Activated CD8-positive, alpha-beta memory T cell treated with anti-CD3 and anti-CD28 coated beads for 36 hours (primary cell): ENCODE results near the gene TIMM44. TPM values are rescaled to one million over a fixed set of nuclear protein-coding genes. Genes with fewer than 3 reads are reported as not detected.
"Not testable (repeated sequence)": the region's sequence is repeated elsewhere in the genome, so short reads cannot be mapped to it uniquely, and the experiment has no call there.

Experiments
- CTCF ChIA-PET: fragments of 350-600 bp; sonication (Branson Sonifier 250); formaldehyde crosslinking; loops from one replicate; lab custom pipeline; 2021; ENCODE audit warnings: antibody characterized with exemption; lab: Charles Lee
- POLR2A ChIA-PET: fragments of 350-600 bp; sonication (Branson Sonifier 250); formaldehyde crosslinking; loops from one replicate; lab custom pipeline; 2021; ENCODE audit warnings: antibody characterized with exemption; lab: Charles Lee
- total RNA-seq, 2 experiments: library from RNA; stranded (reverse); gene quantifications; one replicate each; pipeline ENCODE4 v1.2.3, GENCODE V29; 2021

TIMM44 gene
- total RNA-seq, 2 experiments from 2014 or later, result 115 to 118 TPM

DNA sequence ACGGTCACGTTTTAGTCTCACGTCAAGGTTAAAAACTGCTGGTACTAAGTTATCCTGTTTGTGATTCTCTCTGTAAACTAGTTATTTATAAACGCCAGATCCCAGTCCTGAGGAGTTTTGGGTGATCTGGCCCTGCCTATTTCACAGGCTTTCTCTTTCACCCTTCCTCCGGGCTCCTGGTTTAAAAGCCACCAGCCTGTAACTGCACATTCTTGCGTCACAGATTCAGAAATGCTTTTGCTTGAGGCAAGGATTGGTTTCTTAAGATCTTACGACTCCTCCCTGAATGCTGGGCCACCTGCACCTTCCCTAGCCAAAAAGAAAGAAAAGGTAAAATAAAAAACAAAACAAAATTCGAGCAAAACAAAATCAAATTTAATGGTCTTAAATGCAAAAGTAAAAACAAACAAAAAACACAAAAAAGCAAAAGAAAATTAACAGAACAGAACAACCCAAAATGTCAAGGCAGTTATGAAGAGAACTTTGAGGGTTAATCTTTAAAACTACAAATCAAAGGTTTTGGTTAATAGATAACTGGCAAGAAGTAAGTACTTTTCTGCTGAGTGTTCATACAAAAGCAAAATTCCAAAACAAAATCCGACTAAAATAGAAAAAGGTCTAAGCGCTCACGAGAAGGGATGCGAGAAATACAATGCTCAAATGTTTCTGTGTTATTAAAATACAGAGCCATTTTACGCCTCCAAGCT is 18.6 kb upstream of the TIMM44 start:
- ChIA-PET CTCF (no interaction called here), POLR2A (no interaction called here)

DNA sequence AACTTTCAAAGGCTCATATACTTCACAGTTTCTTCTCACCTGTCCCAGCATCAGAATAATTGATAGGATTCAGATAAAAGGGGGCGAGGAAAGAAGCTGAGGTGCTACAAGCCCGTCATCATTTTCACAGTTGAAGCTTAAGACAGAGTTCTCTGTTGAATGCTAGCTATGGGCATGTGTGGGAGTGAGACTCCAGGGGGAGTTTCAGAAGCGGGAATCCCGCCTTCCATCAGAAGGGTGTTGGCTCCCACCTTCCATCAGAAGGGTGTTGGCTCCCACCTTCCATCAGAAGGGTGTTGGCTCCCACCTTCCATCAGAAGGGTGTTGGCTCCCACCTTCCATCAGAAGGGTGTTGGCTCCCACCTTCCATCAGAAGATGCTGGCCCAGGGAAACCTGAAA is 17.6 kb upstream of the TIMM44 start:
- POLR2A ChIA-PET, result not testable (repeated sequence)
- CTCF ChIA-PET, result interaction anchor here (0.9 to 1.6 kb wide), 2 partner anchors 14 to 17 kb away, joined by 3 read pairs; no protein-coding TSS in a partner anchor

DNA sequence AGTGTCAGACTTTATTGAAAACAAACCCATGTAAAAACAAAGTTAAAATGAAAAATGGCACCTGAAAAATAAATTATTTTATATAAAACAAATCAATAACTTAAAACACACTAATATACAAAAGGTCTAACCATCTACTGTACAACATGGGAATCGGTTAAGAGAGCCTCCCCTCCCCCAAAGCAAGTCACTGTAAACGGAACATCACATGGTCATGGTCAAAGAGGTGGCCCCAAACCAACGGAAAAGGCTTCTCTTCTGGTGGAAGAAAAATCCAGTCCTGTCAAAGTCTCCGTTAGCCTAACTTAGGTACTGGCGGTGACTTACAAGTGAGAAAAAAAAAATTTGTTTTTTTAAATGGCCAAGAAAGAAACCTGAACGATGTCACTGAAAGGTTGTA is 15.7 kb upstream of the TIMM44 start:
- ChIA-PET POLR2A (no interaction called here), CTCF (interaction anchor here (1.3 kb wide), 1 partner anchor 12 kb away, joined by 3 read pairs; no protein-coding TSS in a partner anchor)

DNA sequence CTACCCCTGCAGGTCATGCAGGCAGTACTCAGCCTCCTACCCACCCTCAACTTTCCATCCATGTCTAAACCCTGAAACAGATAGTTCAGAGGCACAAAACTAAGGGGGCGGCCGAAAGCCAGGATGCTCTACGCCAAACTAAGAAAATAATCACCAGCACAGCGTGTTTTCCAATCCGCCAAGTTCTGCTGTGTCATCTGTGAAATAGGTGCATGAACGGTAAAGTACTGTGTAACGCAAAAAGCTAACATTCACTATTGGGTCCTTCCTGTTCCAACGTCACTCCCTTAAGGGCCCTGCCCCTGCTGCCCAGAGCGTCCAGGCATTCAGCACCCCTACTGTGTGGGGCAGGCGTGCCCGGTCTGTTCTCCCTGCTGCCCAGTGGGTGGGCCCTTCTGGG is 12.2 kb upstream of the TIMM44 start:
- POLR2A ChIA-PET, result interaction anchor here (0.7 kb wide), 1 partner anchor 246 kb away, joined by 3 read pairs; no protein-coding TSS in a partner anchor
- CTCF ChIA-PET, result interaction anchor here (1.6 kb wide), 1 partner anchor 20 kb away, joined by 4 read pairs; no protein-coding TSS in a partner anchor

DNA sequence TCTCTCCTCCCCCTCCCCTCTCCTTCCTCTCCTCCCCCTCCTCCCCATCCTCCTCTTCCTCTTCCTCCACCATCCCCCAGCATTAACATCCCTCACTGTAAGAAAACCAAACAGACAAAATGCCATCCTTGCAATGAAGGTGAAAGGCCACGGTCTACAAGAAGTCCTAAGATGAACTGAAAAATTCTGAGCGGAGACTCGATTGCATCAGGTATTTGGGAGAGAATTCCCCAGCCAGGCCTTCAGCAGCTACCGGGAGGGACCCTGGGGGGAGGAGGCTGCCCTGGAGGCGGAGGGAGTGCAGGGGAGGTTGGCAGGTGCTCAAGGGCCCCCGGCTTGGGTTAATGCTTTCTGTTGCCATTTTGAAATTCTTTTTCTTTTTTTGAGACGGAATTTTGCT is 10.1 kb upstream of the TIMM44 start:
- ChIA-PET CTCF (no interaction called here), POLR2A (no interaction called here)

- ChIA-PET CTCF (interaction anchor here (0.5 kb wide), 1 partner anchor 697 kb away, joined by 3 read pairs; no protein-coding TSS in a partner anchor), POLR2A (no interaction called here)
Measured at GRCh38 chr19:7953060-7953459, 9.6 kb upstream of the TIMM44 start.

- POLR2A ChIA-PET, result no interaction called here
- CTCF ChIA-PET, result interaction anchor here (0.6 to 1.0 kb wide), 2 partner anchors 22 to 306 kb away, joined by 3 to 6 read pairs; no protein-coding TSS in a partner anchor
Measured at GRCh38 chr19:7947939-7948338, 4.5 kb upstream of the TIMM44 start.

DNA sequence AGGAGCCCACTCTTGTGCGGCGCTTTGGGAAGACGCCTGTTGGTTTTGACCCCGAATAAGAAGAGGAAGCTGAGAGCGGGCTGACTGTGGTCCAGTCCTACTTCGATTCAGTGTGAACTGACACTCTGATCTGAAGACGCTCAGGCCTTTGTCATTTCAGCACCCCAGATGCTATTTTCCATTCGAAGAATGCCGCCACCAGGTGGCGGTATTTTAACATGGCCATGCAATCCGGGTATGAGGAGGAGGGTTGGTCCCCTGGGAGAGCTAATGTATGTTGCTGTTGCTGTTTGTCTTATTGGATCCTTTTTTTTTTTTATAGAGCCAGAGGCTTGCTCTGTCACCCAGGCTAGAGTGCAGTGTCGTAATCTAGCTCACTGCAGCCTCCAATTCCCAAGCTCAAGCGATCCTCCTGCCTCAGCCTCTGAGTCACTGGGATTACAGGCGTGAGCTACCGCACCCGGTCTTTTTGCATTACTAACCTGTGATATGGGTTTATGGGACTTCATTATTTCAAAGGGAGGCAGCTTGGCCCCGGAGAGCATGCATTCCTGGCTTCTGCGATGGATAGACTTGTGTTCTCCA is 803 bp upstream of the TIMM44 start:
- ChIA-PET CTCF (interaction anchor here (0.6 to 3.3 kb wide), 28 partner anchors 14 to 378 kb away, joined by 3 to 24 read pairs (median 4); partner anchors contain the start of genes CTXN1, ELAVL1, MAP2K7 and SNAPC2), POLR2A (interaction anchor here (0.5 to 2.3 kb wide), 6 partner anchors 16 to 637 kb away, joined by 3 to 21 read pairs (median 10); partner anchors contain the start of genes ELAVL1 and SNAPC2)

DNA sequence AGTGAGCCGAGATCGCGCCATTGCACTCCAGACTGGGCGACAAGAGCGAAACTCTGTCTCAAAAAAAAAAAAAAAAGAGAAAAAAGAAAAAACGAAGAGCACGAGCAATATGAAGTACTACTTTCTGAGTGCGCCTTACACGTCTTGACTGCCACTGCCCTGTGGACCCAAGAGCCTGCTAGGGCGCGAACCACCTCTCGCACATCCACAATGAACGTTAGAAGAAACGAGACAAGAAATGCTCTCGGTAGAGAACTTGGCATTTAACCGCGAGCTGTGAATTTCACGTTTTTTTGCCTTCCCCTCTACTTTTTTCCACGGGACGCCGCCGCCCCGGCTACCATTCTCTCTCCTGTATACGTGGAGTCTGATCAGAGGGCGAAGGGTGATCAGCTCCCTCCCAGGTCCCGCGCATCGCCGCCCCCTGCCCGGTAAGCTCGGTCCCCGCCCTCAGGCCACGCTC is 454 bp downstream of the TIMM44 start:
- CTCF ChIA-PET, result interaction anchor here (0.7 to 3.3 kb wide), 16 partner anchors 17 to 310 kb away, joined by 3 to 24 read pairs (median 4); partner anchors contain the start of genes CTXN1, ELAVL1, MAP2K7 and SNAPC2

DNA sequence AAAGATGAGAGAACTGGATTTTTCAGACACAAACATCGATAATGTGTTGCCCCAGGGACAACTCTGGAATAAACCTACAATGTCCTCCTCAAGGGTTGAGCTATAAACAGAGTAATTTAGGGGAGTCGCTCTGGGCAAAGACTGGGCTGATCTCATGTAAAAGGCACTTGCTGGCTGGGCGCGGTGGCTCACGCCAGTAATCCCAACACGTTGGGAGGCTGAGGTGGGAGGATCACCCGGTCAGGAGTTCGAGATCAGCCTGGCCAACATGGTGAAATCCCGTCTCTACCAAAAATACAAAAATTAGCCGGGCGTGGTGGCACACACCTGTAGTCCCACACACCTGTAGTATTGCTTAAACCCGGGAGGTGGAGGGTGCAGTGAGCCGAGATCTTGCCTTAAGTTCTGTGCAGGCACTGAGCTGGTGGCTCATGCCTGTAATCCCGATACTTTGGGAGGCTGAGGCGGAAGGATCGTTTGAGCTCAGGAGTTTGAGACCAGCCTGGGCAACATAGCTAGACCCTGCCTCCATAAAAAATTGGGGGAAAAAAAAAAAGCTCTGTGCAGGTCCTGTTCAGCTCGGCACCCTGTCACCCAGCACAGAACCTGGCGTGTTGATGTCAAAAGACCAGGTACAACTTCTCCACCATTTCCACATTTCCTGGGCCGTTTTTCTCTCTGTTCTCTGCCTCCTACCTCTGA is 1.4 kb downstream of the TIMM44 start:
- POLR2A ChIA-PET, result interaction anchor here (0.6 kb wide), 1 partner anchor 26 kb away, joined by 3 read pairs; no protein-coding TSS in a partner anchor
- CTCF ChIA-PET, result interaction anchor here (0.6 to 1.5 kb wide), 2 partner anchors 13 to 233 kb away, joined by 3 read pairs; no protein-coding TSS in a partner anchor

More for the DNA sequence above, 454 bp downstream of the TIMM44 start:
- POLR2A ChIA-PET, result interaction anchor here (0.6 to 2.3 kb wide), 7 partner anchors 14 to 1744 kb away, joined by 3 to 21 read pairs (median 5); partner anchors contain the start of genes ELAVL1 and SNAPC2

GRCh38 chr19:7940841-7941240 is 2.6 kb downstream of the TIMM44 start:
- POLR2A ChIA-PET, result no interaction called here
- CTCF ChIA-PET, result interaction anchor here (1.5 to 2.1 kb wide), 2 partner anchors 12 to 30 kb away, joined by 3 to 4 read pairs; no protein-coding TSS in a partner anchor

DNA sequence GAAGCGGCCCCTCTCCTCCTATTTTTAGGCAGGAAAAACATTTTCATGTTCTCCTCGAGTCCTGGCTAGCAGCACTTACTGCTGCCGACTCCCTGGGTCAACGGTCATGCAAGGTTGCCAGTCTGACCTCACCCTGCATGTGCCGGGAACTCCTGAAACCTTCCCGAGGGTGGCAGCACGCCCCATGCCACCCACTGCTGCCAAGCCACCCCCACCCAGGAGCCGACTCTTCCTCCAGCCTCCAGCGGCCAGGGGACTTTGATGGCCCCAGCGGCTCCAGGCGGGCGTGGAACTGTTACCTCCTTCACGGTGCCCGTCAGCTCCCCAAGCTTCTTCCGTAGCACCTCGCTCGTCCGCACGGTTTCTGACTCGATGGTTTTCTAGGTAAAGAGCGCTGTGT is 8.7 kb downstream of the TIMM44 start:
- ChIA-PET POLR2A (interaction anchor here (0.7 kb wide), 1 partner anchor 310 kb away, joined by 10 read pairs; no protein-coding TSS in a partner anchor), CTCF (interaction anchor here (0.7 to 1.4 kb wide), 2 partner anchors 8 to 74 kb away, joined by 4 to 5 read pairs; partner anchors contain the start of gene CTXN1)

DNA sequence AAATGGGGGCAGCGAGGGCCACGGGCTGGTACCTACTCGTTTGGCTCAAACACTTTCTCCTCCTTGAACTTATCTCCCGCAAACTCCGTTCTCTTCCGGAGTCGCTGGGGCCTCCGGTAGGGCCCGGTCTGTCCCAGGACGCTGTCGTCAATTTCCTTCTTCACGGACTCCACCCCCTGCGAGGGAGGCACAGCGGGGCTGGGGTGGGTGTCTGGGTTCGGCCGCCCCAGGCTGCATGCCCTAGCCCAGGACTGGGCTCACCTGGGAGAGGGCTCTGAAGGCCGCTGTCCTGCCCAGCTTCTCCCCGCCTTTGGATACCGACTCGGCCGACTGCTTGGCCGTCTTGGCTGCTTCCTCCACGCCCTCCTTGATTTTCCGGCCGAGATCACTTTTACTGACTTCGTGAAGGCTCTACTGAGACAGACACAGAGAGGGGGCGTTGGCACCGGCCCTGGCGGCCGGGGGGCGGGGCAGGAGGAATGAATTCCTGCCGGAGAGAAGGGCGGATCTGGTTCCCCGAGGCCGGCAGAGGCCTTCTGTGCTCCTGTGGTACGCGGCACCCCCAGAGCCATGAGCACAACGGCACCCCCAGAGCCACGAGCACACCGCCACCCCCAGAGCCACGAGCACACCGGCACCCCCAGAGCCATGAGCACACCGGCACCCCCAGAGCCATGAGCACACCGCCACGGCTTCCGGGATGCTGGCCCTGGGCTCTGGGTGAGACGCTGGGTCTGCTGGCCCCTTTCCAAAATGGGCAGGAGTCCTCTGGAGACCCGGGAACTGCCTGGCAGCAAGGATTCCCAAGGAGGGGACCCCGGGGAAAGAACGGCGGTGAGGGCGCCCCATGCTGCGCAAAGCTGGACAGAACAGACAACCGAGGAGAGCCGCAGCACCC is 9.4 kb downstream of the TIMM44 start:
- POLR2A ChIA-PET, result interaction anchor here (0.7 kb wide), 1 partner anchor 309 kb away, joined by 10 read pairs; no protein-coding TSS in a partner anchor
- CTCF ChIA-PET, result no interaction called here

DNA sequence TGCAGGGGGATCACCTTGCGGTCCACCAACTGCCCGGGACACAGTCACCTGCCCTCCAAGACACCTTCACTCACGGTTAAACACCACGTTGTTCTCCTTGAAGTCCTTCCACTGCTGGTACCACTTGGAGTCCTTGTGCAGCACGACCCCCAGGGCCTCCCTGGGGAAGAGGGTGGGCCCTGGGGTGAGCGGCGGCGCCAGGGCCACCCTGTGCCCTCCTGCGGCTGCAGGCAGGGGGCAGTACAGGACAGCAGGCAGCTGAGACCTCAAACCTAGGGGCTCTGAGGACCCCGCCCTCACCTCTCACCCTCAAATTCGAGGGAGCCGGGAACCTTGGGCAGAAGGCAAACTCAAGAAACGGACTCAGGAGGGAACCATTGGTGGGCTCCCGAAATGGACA is 10.1 kb downstream of the TIMM44 start:
- CTCF ChIA-PET, result no interaction called here
- POLR2A ChIA-PET, result no interaction called here

- POLR2A ChIA-PET, result no interaction called here
- CTCF ChIA-PET, result no interaction called here
Measured at GRCh38 chr19:7932930-7933300, 10.6 kb downstream of the TIMM44 start.

DNA sequence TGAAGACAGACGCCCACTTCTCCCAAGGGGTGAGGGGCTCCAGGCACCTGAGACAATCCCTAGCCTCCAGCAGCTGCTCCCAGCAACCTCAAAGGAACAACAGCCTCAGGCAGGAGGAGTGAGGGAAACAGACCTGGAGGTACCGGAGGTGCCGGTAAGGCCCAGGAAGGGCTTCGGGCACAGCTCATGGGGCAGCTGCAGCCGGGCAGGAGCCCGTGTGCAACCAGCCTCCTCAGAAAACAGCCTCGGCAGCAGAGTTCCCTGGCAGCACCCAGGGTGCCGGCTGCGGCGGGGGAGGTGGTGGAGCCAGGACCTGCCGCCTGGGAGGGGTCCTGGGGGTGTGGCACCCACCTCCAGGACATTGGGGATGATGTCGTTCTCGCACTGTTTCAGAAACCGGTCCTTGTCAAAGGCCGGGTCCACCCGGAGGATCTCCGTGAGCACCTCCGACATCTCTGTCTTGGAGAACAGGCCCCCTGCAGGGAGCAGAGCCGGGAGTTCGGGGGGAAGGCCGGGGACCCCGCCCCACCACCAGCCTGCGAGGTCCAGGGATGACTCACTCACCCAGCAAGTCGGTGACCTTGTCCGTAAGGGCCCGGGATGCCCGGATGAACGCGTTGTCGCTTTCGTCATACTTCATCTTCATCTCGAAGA is 11.1 kb downstream of the TIMM44 start:
- CTCF ChIA-PET, result no interaction called here
- POLR2A ChIA-PET, result no interaction called here
